Measurements from ENCODE around the gene POMGNT2. TPM values are rescaled to one million over a fixed set of nuclear protein-coding genes. Genes with fewer than 3 reads are reported as not detected.
A peak's percentile ranks its signal among the peaks of the same experiment; 100 is the strongest.

The POMGNT2 gene
- total RNA-seq, 1 donor from 2014 or later: 13.0 TPM

- Mint-ChIP-seq H3K36me3 (ENCODE audit: low read depth, unreplicated experiment) (no peaks in the 10 kb centered on the region), H3K27ac (ENCODE audit: unreplicated experiment) (no peak overlapping the region), H3K27me3 (ENCODE audit: low read depth, unreplicated experiment) (no peaks in the 10 kb centered on the region), H3K4me1 (ENCODE audit: low read depth, unreplicated experiment) (peaks cover 1% of the 10 kb centered on the region), H3K4me3 (ENCODE audit: unreplicated experiment) (no peak overlapping the region), H3K9me3 (ENCODE audit: unreplicated experiment) (no peaks in the 10 kb centered on the region)
- Histone ChIP-seq H3K27ac (ENCODE audit: low read depth, low read length) (no peak overlapping the region), H3K27me3 (ENCODE audit: insufficient read depth, low read length) (no peaks in the 10 kb centered on the region), H3K79me2 (ENCODE audit: insufficient read depth, low read length) (no peaks in the 10 kb centered on the region), H3K4me3 (ENCODE audit: insufficient read depth, low read depth, low read length) (no peak overlapping the region), H2AFZ (ENCODE audit: low read depth, low read length) (no peak overlapping the region), H3K4me2 (ENCODE audit: low read length) (no peak overlapping the region), H3K9me3 (ENCODE audit: insufficient read depth, low read depth, low read length) (no peaks in the 10 kb centered on the region), H3K4me1 (ENCODE audit: insufficient read depth, low read length) (no peaks in the 10 kb centered on the region), H4K20me1 (ENCODE audit: insufficient read depth, low read length) (no peaks in the 10 kb centered on the region), H3K36me3 (ENCODE audit: insufficient read depth, low read length) (no peaks in the 10 kb centered on the region), H3K9ac (ENCODE audit: low read length) (no peak overlapping the region)
- TF ChIP-seq CTCF (IDR thresholded peaks at IDR 0.05; ENCODE audit: insufficient read depth, low read depth, low read length): no peak
- TF ChIP-seq EZH2 (IDR thresholded peaks at IDR 0.05; ENCODE audit: insufficient read depth, low read length): no peak
- DNase-seq (ENCODE audit: low read depth) (no peak), FAIRE-seq (no peak)
These were observed 42.8 kb downstream of the POMGNT2 start for GRCh38 chr3:43063114-43063513.

DNA sequence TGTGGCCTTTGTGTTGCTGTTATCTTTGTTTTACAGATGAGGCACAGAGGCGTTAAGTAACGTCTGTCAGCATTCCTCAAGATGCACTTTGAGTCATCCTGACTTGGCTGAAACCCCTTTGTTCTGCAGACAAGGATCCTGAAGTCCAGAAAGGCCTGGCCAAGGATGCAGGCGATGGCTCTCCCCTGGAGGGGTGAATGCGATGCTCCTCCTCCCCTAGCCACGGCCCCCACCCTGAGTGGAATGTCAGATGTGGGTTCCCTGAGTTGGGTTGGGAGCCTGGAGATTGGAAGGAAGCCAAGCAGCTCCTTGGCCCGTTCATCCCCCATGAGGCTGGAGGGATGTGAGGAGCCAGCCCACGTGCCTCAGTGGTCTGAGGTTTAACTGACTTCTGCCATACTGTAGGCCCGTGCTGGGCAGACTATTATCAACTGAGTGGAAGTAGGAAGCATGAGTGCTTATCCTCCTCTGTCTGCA is 43.3 kb downstream of the POMGNT2 start:
- no peak overlapping the region for H3K27ac Mint-ChIP-seq (ENCODE audit: unreplicated experiment)
- H4K20me1 ChIP-seq (ENCODE audit: insufficient read depth, low read length): no peaks in the 10 kb centered on the region
- FAIRE-seq: no peak

More for the DNA sequence above, 43.3 kb downstream of the POMGNT2 start:
- H3K79me2 ChIP-seq (ENCODE audit: insufficient read depth, low read length): no peaks in the 10 kb centered on the region
- Mint-ChIP-seq H3K4me1 (ENCODE audit: low read depth, unreplicated experiment) (peaks cover 1% of the 10 kb centered on the region), H3K36me3 (ENCODE audit: low read depth, unreplicated experiment) (no peaks in the 10 kb centered on the region), H3K9me3 (ENCODE audit: unreplicated experiment) (no peaks in the 10 kb centered on the region), H3K27me3 (ENCODE audit: low read depth, unreplicated experiment) (no peaks in the 10 kb centered on the region), H3K4me3 (ENCODE audit: unreplicated experiment) (no peak overlapping the region)
- no peaks in the 10 kb centered on the region for H3K36me3 ChIP-seq (ENCODE audit: insufficient read depth, low read length)
- H3K4me1 ChIP-seq (ENCODE audit: insufficient read depth, low read length): no peaks in the 10 kb centered on the region
- no peak overlapping the region for H3K27ac ChIP-seq (ENCODE audit: low read depth, low read length)
- TF ChIP-seq EZH2 (IDR thresholded peaks at IDR 0.05; ENCODE audit: insufficient read depth, low read length): no peak
- TF ChIP-seq CTCF (IDR thresholded peaks at IDR 0.05; ENCODE audit: insufficient read depth, low read depth, low read length): no peak
- H3K4me3 ChIP-seq (ENCODE audit: insufficient read depth, low read depth, low read length): no peak overlapping the region
- H3K4me2 ChIP-seq (ENCODE audit: low read length): no peak overlapping the region
- no peak overlapping the region for H3K9ac ChIP-seq (ENCODE audit: low read length)
- no peaks in the 10 kb centered on the region for H3K27me3 ChIP-seq (ENCODE audit: insufficient read depth, low read length)
- no peaks in the 10 kb centered on the region for H3K9me3 ChIP-seq (ENCODE audit: insufficient read depth, low read depth, low read length)
- no peak overlapping the region for H2AFZ ChIP-seq (ENCODE audit: low read depth, low read length)
- DNase-seq (ENCODE audit: low read depth): peak; percentile 13

All from astrocyte (in vitro differentiated cells and primary cell).